Endothelial cell of umbilical vein (primary cell): ENCODE data around the gene FIGNL2.

Source experiments
- CTCF ChIP-seq, 2 donors: IDR thresholded peaks; 1 replicate in 1 of 2; 2 replicates in 1 of 2; pipeline ENCODE4 v1.5.1; 2011; ENCODE audit warnings: low read length in 2 of 2, mild to moderate bottlenecking in 2 of 2, moderate library complexity in 2 of 2, control low read depth in 1 of 2, inconsistent platforms in 1 of 2, low read depth in 1 of 2; ENCODE audit not compliant: insufficient read depth in 1 of 2; ENCODE audit errors: extremely low read depth in 1 of 2
- EZH2 ChIP-seq: IDR thresholded peaks from 2 replicates; pipeline ENCODE4 v1.6.1; 2012; ENCODE audit warnings: borderline replicate concordance, low read depth, mild to moderate bottlenecking, moderate library complexity, low read length, inconsistent platforms; ENCODE audit not compliant: severe bottlenecking
- FOS ChIP-seq: IDR thresholded peaks from 2 replicates; pipeline ENCODE4 v1.6.1; 2011; ENCODE audit warnings: mild to moderate bottlenecking, low read length, moderate library complexity, borderline replicate concordance; ENCODE audit not compliant: insufficient read depth
- GATA2 ChIP-seq: IDR thresholded peaks from 2 replicates; pipeline ENCODE4 v1.7.0; 2011; ENCODE audit warnings: low read depth, mild to moderate bottlenecking, moderate library complexity, mixed read lengths, low read length; ENCODE audit not compliant: insufficient read length, insufficient read depth
- JUN ChIP-seq: IDR thresholded peaks from 2 replicates; pipeline ENCODE4 v1.6.1; 2011; ENCODE audit warnings: borderline replicate concordance, low read depth; ENCODE audit not compliant: insufficient read length, insufficient read depth
- MAX ChIP-seq: IDR thresholded peaks from 2 replicates; pipeline ENCODE4 v1.6.1; 2011; ENCODE audit not compliant: insufficient read depth, insufficient read length
- MYC ChIP-seq: IDR thresholded peaks from one replicate; pipeline ENCODE4 v1.6.1; 2011; ENCODE audit warnings: mild to moderate bottlenecking, low read depth, low read length
- POLR2A ChIP-seq: IDR thresholded peaks from 2 replicates; pipeline ENCODE4 v1.6.1; 2012; ENCODE audit warnings: low read depth, mild to moderate bottlenecking, control low read depth, low read length
- POLR2AphosphoS5 ChIP-seq: IDR thresholded peaks from 2 replicates; pipeline ENCODE4 v1.6.1; 2012; ENCODE audit warnings: low read depth, mild to moderate bottlenecking, control low read depth, low read length, moderate library complexity; ENCODE audit not compliant: insufficient read depth

- TF ChIP-seq POLR2AphosphoS5 (no peak), CTCF (IDR thresholded peaks at IDR 0.05; ENCODE audit: extremely low read depth in 1 of 2, insufficient read depth in 1 of 2, low read depth in 1 of 2, low read length in 2 of 2) (no peak), POLR2A (no peak), EZH2 (no peak), JUN (no peak), MYC (no peak), MAX (no peak), GATA2 (no peak), FOS (no peak)
These were observed 30.6 kb upstream of the FIGNL2 start for GRCh38 chr12:51879102-51879501.
